HG03196 (cell line): ENCODE measurements around the gene SLC22A23.

Experiments
- ATAC-seq: cut with Tn5 transposase; IDR thresholded peaks from one replicate; pipeline ENCODE4 v1.9.1; 2021; ENCODE audit not compliant: unreplicated experiment

Gene SLC22A23

GRCh38 chr6:3322366-3322890 lies 134.4 kb downstream of the SLC22A23 start:
- ATAC-seq = no peak

- ATAC-seq = no peak
Observed at GRCh38 chr6:3321875-3322274, 135.0 kb downstream of the SLC22A23 start.

- no peak for ATAC-seq
Observed at GRCh38 chr6:3321042-3321441, 135.8 kb downstream of the SLC22A23 start.

- ATAC-seq = no peak
Observed at GRCh38 chr6:3320238-3320811, 136.5 kb downstream of the SLC22A23 start.

GRCh38 chr6:3319610-3320200 lies 137.1 kb downstream of the SLC22A23 start:
- no peak for ATAC-seq

- ATAC-seq = no peak
Observed at GRCh38 chr6:3318821-3319540, 137.9 kb downstream of the SLC22A23 start.

- ATAC-seq = no peak
Observed at GRCh38 chr6:3318226-3318625, 138.6 kb downstream of the SLC22A23 start.

- no peak for ATAC-seq
Observed at GRCh38 chr6:3317741-3318211, 139.1 kb downstream of the SLC22A23 start.

GRCh38 chr6:3316818-3317217 lies 140.0 kb downstream of the SLC22A23 start:
- no peak for ATAC-seq

GRCh38 chr6:3316331-3316730 lies 140.5 kb downstream of the SLC22A23 start:
- no peak for ATAC-seq

- ATAC-seq = no peak
Observed at GRCh38 chr6:3315841-3316240, 141.0 kb downstream of the SLC22A23 start.

GRCh38 chr6:3314621-3315467 lies 142.0 kb downstream of the SLC22A23 start:
- ATAC-seq = no peak

- no peak for ATAC-seq
Observed at GRCh38 chr6:3314176-3314575, 142.7 kb downstream of the SLC22A23 start.

GRCh38 chr6:3312604-3313231 lies 144.1 kb downstream of the SLC22A23 start:
- ATAC-seq = no peak

- ATAC-seq = no peak
Observed at GRCh38 chr6:3311826-3312225, 145.0 kb downstream of the SLC22A23 start.

GRCh38 chr6:3310703-3311102 lies 146.1 kb downstream of the SLC22A23 start:
- no peak for ATAC-seq

GRCh38 chr6:3310051-3310448 lies 146.8 kb downstream of the SLC22A23 start:
- no peak for ATAC-seq

GRCh38 chr6:3309391-3310050 lies 147.3 kb downstream of the SLC22A23 start:
- ATAC-seq = no peak

- no peak for ATAC-seq
Observed at GRCh38 chr6:3308106-3308505, 148.7 kb downstream of the SLC22A23 start.

GRCh38 chr6:3307436-3307835 lies 149.4 kb downstream of the SLC22A23 start:
- ATAC-seq = no peak
